T47D (cell line): ENCODE results near the gene PTHLH.

ENCODE experiments used
- DNase-seq, 2 experiments: peaks; one replicate each; pipeline versions ENCODE4 v3.0.0 to v3.0.0-alpha.2; 2011 to 2012; ENCODE audit warnings: low read depth in 1 of 2, low spot score in 1 of 2
- JUND ChIP-seq: IDR thresholded peaks from 2 replicates; pipeline ENCODE4 v1.6.1; 2012; ENCODE audit warnings: low read depth
- in situ Hi-C: cut with HindIII; loops from 2 replicates; pipeline ENCODE4 v1.10.0; 2016; ENCODE audit warnings: low sequenced_read_pairs, low pct_unique_long_range_greater_than_20kb

Gene PTHLH

GRCh38 chr12:27951898-27952297 lies 20.6 kb downstream of the PTHLH start:
- TF ChIP-seq JUND, result no peak
- DNase-seq, result no peak
- in situ Hi-C loops, result no loop called here

- in situ Hi-C loops, result no loop called here
- TF ChIP-seq JUND, result no peak
- DNase-seq, result no peak
Measured at GRCh38 chr12:27946421-27946820, 26.1 kb downstream of the PTHLH start.

GRCh38 chr12:27940756-27941402 lies 31.7 kb downstream of the PTHLH start:
- TF ChIP-seq JUND, result no peak
- peak; percentile 38 to 88 for DNase-seq
- in situ Hi-C loops, result no loop called here

GRCh38 chr12:27940245-27940644 lies 32.3 kb downstream of the PTHLH start:
- TF ChIP-seq JUND, result no peak
- no peak for DNase-seq
- in situ Hi-C loops, result no loop called here

- in situ Hi-C loops, result no loop called here
- DNase-seq, result no peak
- no peak for TF ChIP-seq JUND
Measured at GRCh38 chr12:27937768-27938167, 34.8 kb downstream of the PTHLH start.

GRCh38 chr12:27936196-27936595 lies 36.3 kb downstream of the PTHLH start:
- in situ Hi-C loops, result no loop called here
- no peak for DNase-seq
- no peak for TF ChIP-seq JUND

GRCh38 chr12:27934276-27934675 lies 38.3 kb downstream of the PTHLH start:
- no peak for TF ChIP-seq JUND
- in situ Hi-C loops, result no loop called here
- DNase-seq, result no peak

- DNase-seq, result no peak
- in situ Hi-C loops, result no loop called here
- no peak for TF ChIP-seq JUND
Measured at GRCh38 chr12:27931390-27931789, 41.1 kb downstream of the PTHLH start.

GRCh38 chr12:27927347-27927746 lies 45.2 kb downstream of the PTHLH start:
- in situ Hi-C loops, result no loop called here
- TF ChIP-seq JUND, result no peak

GRCh38 chr12:27924350-27925135 lies 48.0 kb downstream of the PTHLH start:
- no peak for TF ChIP-seq JUND
- in situ Hi-C loops, result no loop called here
- no peak for DNase-seq

More at GRCh38 chr12:27927347-27927746, 45.2 kb downstream of the PTHLH start:
- no peak for DNase-seq

GRCh38 chr12:27922531-27923139 lies 49.9 kb downstream of the PTHLH start:
- in situ Hi-C loops, result no loop called here
- TF ChIP-seq JUND, result no peak
- DNase-seq, result no peak

GRCh38 chr12:27919671-27920235 lies 52.8 kb downstream of the PTHLH start:
- no peak for TF ChIP-seq JUND
- DNase-seq, result no peak
- in situ Hi-C loops, result no loop called here

GRCh38 chr12:27915536-27915935 lies 57.0 kb downstream of the PTHLH start:
- DNase-seq, result no peak
- TF ChIP-seq JUND, result no peak
- in situ Hi-C loops, result no loop called here
